ENCODE results near the gene RBBP8NL.

The RBBP8NL gene

DNA sequence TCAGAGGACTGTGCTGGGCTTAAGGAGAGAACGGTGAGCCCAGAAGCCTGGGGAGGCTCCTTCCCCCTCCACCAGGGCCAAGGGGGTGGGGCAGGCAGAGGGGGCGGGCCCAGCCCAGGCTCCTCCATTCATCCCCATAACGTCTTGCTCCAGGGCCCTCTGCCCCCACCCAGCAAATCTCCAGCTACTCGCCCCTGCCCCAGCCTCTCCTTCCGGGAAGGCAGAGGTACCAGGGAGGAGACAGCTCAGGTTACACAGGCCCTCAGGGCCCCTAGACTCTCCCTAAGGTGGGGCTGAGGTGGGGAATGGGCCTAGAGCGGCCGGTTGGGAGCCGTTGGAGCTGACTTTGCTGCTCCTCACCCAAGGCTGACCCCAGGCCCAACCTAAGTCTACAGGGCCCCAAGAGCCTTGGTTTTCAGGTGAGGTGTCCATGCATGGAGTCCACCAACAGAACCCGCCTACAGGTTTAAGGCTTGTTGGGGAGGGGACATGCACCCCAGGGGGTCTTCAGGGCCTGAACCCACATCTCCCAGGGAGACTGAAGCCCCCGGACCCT is 61.4 kb downstream of the RBBP8NL start:
- H3K4me2 ChIP-seq (ENCODE audit: low read depth, low read length, poor library complexity, severe bottlenecking) = no peak overlapping the region
- TF ChIP-seq, protein P1, sequence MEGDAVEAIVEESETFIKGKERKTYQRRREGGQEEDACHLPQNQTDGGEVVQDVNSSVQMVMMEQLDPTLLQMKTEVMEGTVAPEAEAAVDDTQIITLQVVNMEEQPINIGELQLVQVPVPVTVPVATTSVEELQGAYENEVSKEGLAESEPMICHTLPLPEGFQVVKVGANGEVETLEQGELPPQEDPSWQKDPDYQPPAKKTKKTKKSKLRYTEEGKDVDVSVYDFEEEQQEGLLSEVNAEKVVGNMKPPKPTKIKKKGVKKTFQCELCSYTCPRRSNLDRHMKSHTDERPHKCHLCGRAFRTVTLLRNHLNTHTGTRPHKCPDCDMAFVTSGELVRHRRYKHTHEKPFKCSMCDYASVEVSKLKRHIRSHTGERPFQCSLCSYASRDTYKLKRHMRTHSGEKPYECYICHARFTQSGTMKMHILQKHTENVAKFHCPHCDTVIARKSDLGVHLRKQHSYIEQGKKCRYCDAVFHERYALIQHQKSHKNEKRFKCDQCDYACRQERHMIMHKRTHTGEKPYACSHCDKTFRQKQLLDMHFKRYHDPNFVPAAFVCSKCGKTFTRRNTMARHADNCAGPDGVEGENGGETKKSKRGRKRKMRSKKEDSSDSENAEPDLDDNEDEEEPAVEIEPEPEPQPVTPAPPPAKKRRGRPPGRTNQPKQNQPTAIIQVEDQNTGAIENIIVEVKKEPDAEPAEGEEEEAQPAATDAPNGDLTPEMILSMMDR (IDR thresholded peaks at IDR 0.05; ENCODE audit: insufficient read depth, low read length, poor library complexity, severe bottlenecking) = no peak
- H3K27me3 ChIP-seq (ENCODE audit: low read length) = no peaks in the 10 kb centered on the region
- no peak overlapping the region for H2AFZ ChIP-seq (ENCODE audit: low read depth, low read length, severe bottlenecking)
- H3K9me2 ChIP-seq (replicated peaks; ENCODE audit: insufficient read depth, low read length) = no peaks in the 10 kb centered on the region
- no peaks in the 10 kb centered on the region for H3K36me3 ChIP-seq (ENCODE audit: low read length)
- no peaks in the 10 kb centered on the region for H3F3A ChIP-seq (ENCODE audit: insufficient read depth)
- no peak overlapping the region for H3K9ac ChIP-seq (ENCODE audit: low read length)
- H3K27ac ChIP-seq (ENCODE audit: low read depth, low read length) = no peak overlapping the region
- H3K79me2 ChIP-seq (ENCODE audit: insufficient read depth, low read length) = no peaks in the 10 kb centered on the region
- no peak overlapping the region for H3K4me3 ChIP-seq (ENCODE audit: insufficient read depth, low read length, poor library complexity, severe bottlenecking)
- no peaks in the 10 kb centered on the region for H3K9me3 ChIP-seq (ENCODE audit: insufficient read depth, low read length)
- H4K20me1 ChIP-seq (ENCODE audit: low read depth, low read length) = no peaks in the 10 kb centered on the region

DNA sequence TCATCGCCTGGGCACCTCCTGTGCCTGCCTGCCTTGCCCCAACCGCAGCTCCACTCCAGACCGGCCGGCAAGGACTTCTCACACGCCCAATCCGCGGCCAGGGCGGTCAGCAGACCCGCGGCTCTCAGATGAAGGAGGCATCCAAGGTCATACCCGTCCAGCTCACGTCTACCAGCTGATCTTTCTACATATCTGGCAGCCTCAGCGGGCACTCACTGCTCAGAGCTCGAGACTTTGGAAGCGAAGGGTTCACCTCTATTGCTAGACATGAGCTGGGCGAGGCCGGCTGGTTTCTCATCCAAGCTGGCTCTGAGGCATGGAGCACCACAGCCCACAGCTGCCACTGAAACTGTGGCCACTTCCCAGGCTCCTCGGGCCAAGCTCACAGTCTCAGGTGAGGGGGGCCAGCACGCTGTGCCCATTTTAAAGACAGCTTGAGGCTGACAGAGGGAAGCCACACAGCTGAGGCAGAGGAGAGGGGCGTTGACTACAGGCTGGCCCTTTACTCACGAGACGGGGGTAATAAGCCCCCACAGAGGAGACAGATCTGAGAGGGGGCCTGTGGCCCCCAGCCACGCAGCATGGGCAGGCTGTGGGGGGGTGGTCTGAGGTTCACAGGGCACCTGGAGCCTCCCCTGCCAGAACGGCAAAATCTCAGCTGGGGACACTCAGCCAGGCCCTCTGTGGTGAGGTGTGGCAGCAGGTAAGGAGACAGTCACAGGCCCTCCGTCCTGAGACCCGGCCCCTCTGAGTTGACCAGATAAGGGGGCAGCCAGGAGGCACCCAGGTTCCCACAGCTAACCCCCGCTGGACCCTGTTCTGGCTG is 62.2 kb downstream of the RBBP8NL start:
- H3K4me3 ChIP-seq (ENCODE audit: insufficient read depth, low read length, poor library complexity, severe bottlenecking) = no peak overlapping the region
- H3K36me3 ChIP-seq (ENCODE audit: low read length) = no peaks in the 10 kb centered on the region
- TF ChIP-seq, protein P1 (IDR thresholded peaks at IDR 0.05; ENCODE audit: insufficient read depth, low read length, poor library complexity, severe bottlenecking) = no peak
- no peak for TF ChIP-seq EZH2phosphoT487 (conservative IDR thresholded peaks at IDR 0.05; ENCODE audit: low read length)
- H2AFZ ChIP-seq (ENCODE audit: low read depth, low read length, severe bottlenecking) = no peak overlapping the region
- H4K20me1 ChIP-seq (ENCODE audit: low read depth, low read length) = no peaks in the 10 kb centered on the region
- H3K9ac ChIP-seq (ENCODE audit: low read length) = no peak overlapping the region
- H3F3A ChIP-seq (ENCODE audit: insufficient read depth) = no peaks in the 10 kb centered on the region
- no peak overlapping the region for H3K27ac ChIP-seq (ENCODE audit: low read depth, low read length)
- no peaks in the 10 kb centered on the region for H3K9me3 ChIP-seq (ENCODE audit: insufficient read depth, low read length)
- no peak overlapping the region for H3K4me2 ChIP-seq (ENCODE audit: low read depth, low read length, poor library complexity, severe bottlenecking)
- no peaks in the 10 kb centered on the region for H3K27me3 ChIP-seq (ENCODE audit: low read length)
- H3K79me2 ChIP-seq (ENCODE audit: insufficient read depth, low read length) = no peaks in the 10 kb centered on the region
- H3K9me2 ChIP-seq (replicated peaks; ENCODE audit: insufficient read depth, low read length) = no peaks in the 10 kb centered on the region

DNA sequence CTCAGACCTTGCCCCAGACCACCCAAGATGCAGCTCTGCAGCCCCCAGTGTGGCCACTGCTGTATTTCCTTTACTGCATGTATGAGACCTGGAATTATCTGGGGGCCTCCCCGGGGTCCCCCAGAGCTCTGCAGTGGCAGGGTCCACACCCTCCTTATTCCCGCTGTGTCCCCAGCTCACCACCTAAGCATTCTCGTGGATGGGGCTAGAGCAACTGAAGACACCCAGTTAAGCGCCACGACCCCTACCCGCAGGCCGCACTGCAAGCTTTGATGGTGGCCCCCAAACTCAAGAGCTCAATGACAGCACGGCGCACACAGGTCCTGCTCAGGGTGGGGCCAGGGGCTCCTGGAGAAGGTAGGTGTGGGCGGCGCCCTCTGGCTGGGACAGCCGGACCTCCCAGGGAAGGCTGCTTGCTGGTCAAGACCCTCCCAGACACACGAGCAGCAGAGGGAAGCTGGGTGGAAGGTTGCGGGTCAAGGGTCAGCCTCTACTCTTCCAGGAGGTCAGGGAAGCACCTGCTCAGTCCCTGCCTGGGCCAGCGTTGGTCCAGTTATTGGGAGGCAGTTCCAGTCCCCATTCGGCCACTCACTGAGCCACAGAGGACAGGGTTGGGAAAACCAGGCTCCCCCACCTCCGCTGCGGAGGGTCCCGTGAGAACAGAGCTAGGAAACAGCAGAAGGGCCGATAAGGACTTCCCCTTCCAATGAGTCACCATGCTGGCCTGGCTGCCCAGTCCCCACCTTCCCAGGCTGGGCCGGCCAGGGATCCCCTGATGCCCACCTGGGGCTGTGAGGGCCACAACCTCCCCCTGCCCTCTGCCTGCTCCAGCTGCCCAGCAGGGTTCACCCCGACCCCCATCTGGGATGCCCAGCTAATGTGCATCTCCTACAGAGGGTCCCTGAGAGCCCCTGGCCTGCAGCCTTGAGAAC is 63.2 kb downstream of the RBBP8NL start:
- no peaks in the 10 kb centered on the region for H3K9me2 ChIP-seq (replicated peaks; ENCODE audit: insufficient read depth, low read length)
- H3K27me3 ChIP-seq (ENCODE audit: low read length) = no peaks in the 10 kb centered on the region
- no peaks in the 10 kb centered on the region for H4K20me1 ChIP-seq (ENCODE audit: low read depth, low read length)
- no peak overlapping the region for H3K4me2 ChIP-seq (ENCODE audit: low read depth, low read length, poor library complexity, severe bottlenecking)
- TF ChIP-seq EZH2phosphoT487 (conservative IDR thresholded peaks at IDR 0.05; ENCODE audit: low read length) = no peak
- TF ChIP-seq, protein P1 (IDR thresholded peaks at IDR 0.05; ENCODE audit: insufficient read depth, low read length, poor library complexity, severe bottlenecking) = no peak
- no peak overlapping the region for H3K9ac ChIP-seq (ENCODE audit: low read length)
- H2AFZ ChIP-seq (ENCODE audit: low read depth, low read length, severe bottlenecking) = no peak overlapping the region
- no peaks in the 10 kb centered on the region for H3K36me3 ChIP-seq (ENCODE audit: low read length)
- H3K9me3 ChIP-seq (ENCODE audit: insufficient read depth, low read length) = no peaks in the 10 kb centered on the region
- no peak overlapping the region for H3K27ac ChIP-seq (ENCODE audit: low read depth, low read length)
- H3K4me3 ChIP-seq (ENCODE audit: insufficient read depth, low read length, poor library complexity, severe bottlenecking) = no peak overlapping the region
- no peaks in the 10 kb centered on the region for H3F3A ChIP-seq (ENCODE audit: insufficient read depth)
- no peaks in the 10 kb centered on the region for H3K79me2 ChIP-seq (ENCODE audit: insufficient read depth, low read length)
